HG02870 (cell line): ENCODE results near the gene GRIK2.
A peak's percentile ranks its signal among the peaks of the same experiment; 100 is the strongest.

Experiments used
- ATAC-seq: cut with Tn5 transposase; IDR thresholded peaks from one replicate; pipeline ENCODE4 v1.9.1; 2021; ENCODE audit warnings: mild to moderate bottlenecking, moderate library complexity; ENCODE audit not compliant: unreplicated experiment

The GRIK2 gene

GRCh38 chr6:101451981-101452380 is 58.5 kb downstream of the GRIK2 start:
- no peak for ATAC-seq

GRCh38 chr6:101453221-101453620 is 59.7 kb downstream of the GRIK2 start:
- no peak for ATAC-seq

- no peak for ATAC-seq
These were observed 60.7 kb downstream of the GRIK2 start for GRCh38 chr6:101454106-101454676.

GRCh38 chr6:101458336-101458735 is 64.8 kb downstream of the GRIK2 start:
- ATAC-seq, result no peak

- no peak for ATAC-seq
These were observed 65.3 kb downstream of the GRIK2 start for GRCh38 chr6:101458826-101459225.

GRCh38 chr6:101462576-101462975 is 69.1 kb downstream of the GRIK2 start:
- ATAC-seq, result no peak

- no peak for ATAC-seq
These were observed 72.4 kb downstream of the GRIK2 start for GRCh38 chr6:101465863-101466262.

- ATAC-seq, result no peak
These were observed 83.9 kb downstream of the GRIK2 start for GRCh38 chr6:101477436-101477835.

GRCh38 chr6:101478891-101479290 is 85.4 kb downstream of the GRIK2 start:
- ATAC-seq, result no peak

GRCh38 chr6:101482606-101483005 is 89.1 kb downstream of the GRIK2 start:
- ATAC-seq, result no peak

- no peak for ATAC-seq
These were observed 91.3 kb downstream of the GRIK2 start for GRCh38 chr6:101484781-101485180.

- ATAC-seq, result no peak
These were observed 92.6 kb downstream of the GRIK2 start for GRCh38 chr6:101486124-101486523.

GRCh38 chr6:101486726-101487125 is 93.2 kb downstream of the GRIK2 start:
- ATAC-seq, result no peak

- ATAC-seq, result no peak
These were observed 95.9 kb downstream of the GRIK2 start for GRCh38 chr6:101489456-101489855.

- ATAC-seq, result no peak
These were observed 97.3 kb downstream of the GRIK2 start for GRCh38 chr6:101490857-101491256.

- no peak for ATAC-seq
These were observed 109.3 kb downstream of the GRIK2 start for GRCh38 chr6:101502818-101503217.

GRCh38 chr6:101509536-101509935 is 116.0 kb downstream of the GRIK2 start:
- ATAC-seq, result no peak

GRCh38 chr6:101513181-101513580 is 119.7 kb downstream of the GRIK2 start:
- ATAC-seq, result no peak

GRCh38 chr6:101516578-101516977 is 123.1 kb downstream of the GRIK2 start:
- ATAC-seq, result no peak

- ATAC-seq, result peak; percentile 72
These were observed 124.1 kb downstream of the GRIK2 start for GRCh38 chr6:101517632-101518031.

- no peak for ATAC-seq
These were observed 128.7 kb downstream of the GRIK2 start for GRCh38 chr6:101522254-101522653.

- no peak for ATAC-seq
These were observed 134.0 kb downstream of the GRIK2 start for GRCh38 chr6:101527467-101527866.

- ATAC-seq, result no peak
These were observed 135.3 kb downstream of the GRIK2 start for GRCh38 chr6:101528801-101529200.
